ENCODE measurements around the gene GPS2.

DNA sequence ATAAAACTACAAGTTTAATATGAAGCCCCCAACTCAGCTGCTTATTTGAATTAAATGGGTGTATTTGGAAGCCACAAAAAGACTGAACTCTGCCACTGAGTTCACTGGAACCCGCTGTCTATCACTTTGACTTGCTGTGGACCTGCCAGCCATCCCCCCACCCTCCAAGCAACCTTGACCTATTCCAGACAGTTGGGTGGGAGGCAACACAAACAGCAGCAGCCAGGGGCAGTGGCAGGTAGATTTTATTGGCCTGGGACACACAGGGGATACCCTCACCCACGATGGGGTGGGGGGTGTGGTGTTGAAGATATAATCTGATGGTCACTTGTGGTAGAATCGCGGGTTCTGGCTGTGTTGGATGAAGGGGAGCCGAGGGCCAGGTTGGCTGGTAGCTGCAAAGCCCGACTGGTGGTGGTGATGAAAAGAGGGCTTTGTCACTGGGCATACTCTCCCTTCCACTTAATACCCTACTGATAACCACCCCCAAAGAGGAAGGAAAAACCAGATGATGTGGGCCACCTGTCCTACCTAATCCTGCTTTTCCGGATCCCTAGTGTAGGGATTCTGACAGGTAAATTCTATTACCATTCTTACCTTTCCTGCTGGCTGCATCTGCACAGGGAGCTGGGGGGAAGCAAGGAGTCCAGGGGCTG, 2.6 kb downstream of the GPS2 start:
- TF ChIP-seq, protein P1, sequence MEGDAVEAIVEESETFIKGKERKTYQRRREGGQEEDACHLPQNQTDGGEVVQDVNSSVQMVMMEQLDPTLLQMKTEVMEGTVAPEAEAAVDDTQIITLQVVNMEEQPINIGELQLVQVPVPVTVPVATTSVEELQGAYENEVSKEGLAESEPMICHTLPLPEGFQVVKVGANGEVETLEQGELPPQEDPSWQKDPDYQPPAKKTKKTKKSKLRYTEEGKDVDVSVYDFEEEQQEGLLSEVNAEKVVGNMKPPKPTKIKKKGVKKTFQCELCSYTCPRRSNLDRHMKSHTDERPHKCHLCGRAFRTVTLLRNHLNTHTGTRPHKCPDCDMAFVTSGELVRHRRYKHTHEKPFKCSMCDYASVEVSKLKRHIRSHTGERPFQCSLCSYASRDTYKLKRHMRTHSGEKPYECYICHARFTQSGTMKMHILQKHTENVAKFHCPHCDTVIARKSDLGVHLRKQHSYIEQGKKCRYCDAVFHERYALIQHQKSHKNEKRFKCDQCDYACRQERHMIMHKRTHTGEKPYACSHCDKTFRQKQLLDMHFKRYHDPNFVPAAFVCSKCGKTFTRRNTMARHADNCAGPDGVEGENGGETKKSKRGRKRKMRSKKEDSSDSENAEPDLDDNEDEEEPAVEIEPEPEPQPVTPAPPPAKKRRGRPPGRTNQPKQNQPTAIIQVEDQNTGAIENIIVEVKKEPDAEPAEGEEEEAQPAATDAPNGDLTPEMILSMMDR (IDR thresholded peaks at IDR 0.05; ENCODE audit: low read depth, low read length, poor library complexity, severe bottlenecking) = no peak
- no peak for TF ChIP-seq EZH2phosphoT487 (IDR thresholded peaks at IDR 0.05; ENCODE audit: borderline replicate concordance, low read length)
